ENCODE results near the gene HOXA2. TPM values are rescaled to one million over a fixed set of nuclear protein-coding genes. Genes with fewer than 3 reads are reported as not detected.

HOXA2 gene
- total RNA-seq, 2 donors from 2014 or later, result not detected

- ATAC-seq (replicated peaks in 1 of 2), result no peak
These were observed 5.2 kb upstream of the HOXA2 start for GRCh38 chr7:27107391-27108381.

GRCh38 chr7:27106901-27107240 lies 4.4 kb upstream of the HOXA2 start:
- no peak for ATAC-seq (replicated peaks in 1 of 2)
- Mint-ChIP-seq H3K4me3 (no peak overlapping the region), H3K36me3 (ENCODE audit: insufficient read depth in 2 of 2) (peaks cover 0 to 1% of the 10 kb centered on the region in 2 donors), H3K27me3 (ENCODE audit: low read depth) (peaks cover 39% of the 10 kb centered on the region), H3K27ac (no peak overlapping the region), H3K4me1 (ENCODE audit: low read depth) (peaks cover 13% of the 10 kb centered on the region), H3K9me3 (no peaks in the 10 kb centered on the region)
- DNase-seq, result no peak

More at GRCh38 chr7:27107391-27108381, 5.2 kb upstream of the HOXA2 start:
- peaks cover 31% of the 10 kb centered on the region for H3K27me3 Mint-ChIP-seq (ENCODE audit: low read depth)
- no peak overlapping the region for H3K27ac Mint-ChIP-seq
- H3K9me3 Mint-ChIP-seq, result no peaks in the 10 kb centered on the region
- H3K4me1 Mint-ChIP-seq (ENCODE audit: low read depth), result peaks cover 7% of the 10 kb centered on the region
- DNase-seq, result no peak
- H3K4me3 Mint-ChIP-seq, result no peak overlapping the region
- H3K36me3 Mint-ChIP-seq (ENCODE audit: insufficient read depth in 2 of 2), result peaks cover 0 to 1% of the 10 kb centered on the region in 2 donors

DNA sequence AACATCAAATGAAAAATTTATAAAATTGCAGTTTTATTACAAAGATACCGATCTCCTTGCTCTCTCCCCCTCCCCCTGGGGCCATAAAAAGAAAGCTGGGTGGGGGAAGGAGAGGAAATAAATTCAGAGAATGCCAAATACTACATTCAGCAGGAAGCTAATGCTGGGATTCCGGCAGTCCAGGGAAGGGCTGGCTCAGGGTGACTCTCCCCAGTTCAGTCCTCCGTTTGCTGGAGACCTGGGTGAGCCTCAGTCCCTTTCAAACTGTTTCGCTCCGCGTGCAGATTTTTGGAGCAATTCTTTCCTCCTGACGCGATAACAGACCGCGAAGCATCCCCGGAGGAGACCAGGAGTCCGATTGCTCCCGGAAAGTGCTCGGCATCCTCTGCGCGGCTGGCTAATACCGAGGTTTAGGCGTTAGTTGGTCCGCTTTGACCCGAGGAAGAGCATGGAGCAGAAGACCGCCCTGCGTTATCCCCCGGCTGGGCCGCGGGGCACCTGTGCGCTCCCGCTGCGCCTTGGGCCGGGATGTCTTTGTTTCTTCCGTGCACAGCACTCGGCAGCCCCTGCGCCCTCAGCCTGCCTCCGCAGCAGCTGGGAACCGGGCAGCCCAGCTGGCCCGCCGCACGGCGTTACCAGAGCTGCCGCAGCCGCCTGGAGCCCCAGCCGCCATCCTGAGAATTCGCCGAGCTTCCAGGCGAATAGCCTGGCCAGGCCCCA lies 3.9 kb upstream of the HOXA2 start:
- Mint-ChIP-seq H3K36me3 (ENCODE audit: insufficient read depth in 2 of 2) (peaks cover 0 to 1% of the 10 kb centered on the region in 2 donors), H3K9me3 (no peaks in the 10 kb centered on the region), H3K27ac (no peak overlapping the region), H3K4me3 (no peak overlapping the region), H3K4me1 (ENCODE audit: low read depth) (peaks cover 18% of the 10 kb centered on the region), H3K27me3 (ENCODE audit: low read depth) (peaks cover 45% of the 10 kb centered on the region)
- ATAC-seq (replicated peaks in 1 of 2) (no peak), DNase-seq (no peak)

- peaks cover 53% of the 10 kb centered on the region for H3K27me3 Mint-ChIP-seq (ENCODE audit: low read depth)
- no peak overlapping the region for H3K27ac Mint-ChIP-seq
- H3K36me3 Mint-ChIP-seq (ENCODE audit: insufficient read depth in 2 of 2), result peaks cover 0 to 1% of the 10 kb centered on the region in 2 donors
- peaks cover 18% of the 10 kb centered on the region for H3K4me1 Mint-ChIP-seq (ENCODE audit: low read depth)
- no peak overlapping the region for H3K4me3 Mint-ChIP-seq
- no peaks in the 10 kb centered on the region for H3K9me3 Mint-ChIP-seq
- ATAC-seq (replicated peaks in 1 of 2) (no peak), DNase-seq (no peak)
These were observed 3.0 kb upstream of the HOXA2 start for GRCh38 chr7:27105301-27106031.

- peaks cover 0 to 1% of the 10 kb centered on the region in 2 donors for H3K36me3 Mint-ChIP-seq (ENCODE audit: insufficient read depth in 2 of 2)
- DNase-seq (no peak), ATAC-seq (replicated peaks in 1 of 2) (no peak)
- H3K9me3 Mint-ChIP-seq, result no peaks in the 10 kb centered on the region
- no peak overlapping the region for H3K4me3 Mint-ChIP-seq
- H3K27ac Mint-ChIP-seq, result no peak overlapping the region
- H3K27me3 Mint-ChIP-seq (ENCODE audit: low read depth), result peaks cover 63% of the 10 kb centered on the region
- peaks cover 25% of the 10 kb centered on the region for H3K4me1 Mint-ChIP-seq (ENCODE audit: low read depth)
These were observed 2.0 kb upstream of the HOXA2 start for GRCh38 chr7:27104341-27105058.

DNA sequence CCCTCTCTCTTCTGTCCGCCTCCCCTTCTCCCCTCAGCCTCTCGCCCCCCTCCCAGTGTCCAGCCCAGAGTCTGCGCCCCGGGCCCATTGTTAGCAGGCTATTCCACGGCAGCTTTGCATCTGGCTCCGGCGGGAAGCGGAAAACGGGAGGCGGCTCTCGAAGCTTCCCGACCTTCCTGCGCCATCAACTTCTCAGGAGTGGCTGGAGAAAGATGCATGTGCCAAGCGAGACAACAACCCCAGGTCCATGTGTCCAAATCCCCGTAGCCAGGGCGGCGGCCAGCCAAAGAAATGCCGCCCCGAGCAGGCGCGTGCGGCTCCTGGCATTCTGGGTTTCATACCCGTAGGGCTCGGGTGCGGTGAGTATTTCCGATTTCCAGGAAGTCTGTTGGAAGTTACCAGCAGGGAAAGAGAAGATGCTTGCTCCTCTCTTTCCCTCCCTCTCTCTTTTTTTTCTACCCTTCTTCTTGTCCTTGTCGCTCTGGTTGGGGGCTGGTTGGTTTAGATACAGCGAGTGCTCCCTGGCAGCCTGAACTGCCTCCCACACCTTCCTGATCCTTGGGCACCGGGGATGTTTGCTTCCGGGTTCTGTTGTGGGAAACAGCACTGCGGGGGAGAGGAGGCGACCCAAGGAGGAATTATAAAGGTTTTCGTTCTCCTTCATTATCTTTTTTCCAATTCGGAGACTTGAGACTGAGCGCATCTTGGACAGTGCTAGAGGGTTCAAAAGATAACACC lies 1.2 kb upstream of the HOXA2 start:
- H3K4me3 Mint-ChIP-seq, result peak overlapping the region in 1 of 2 donors; percentile 1
- H3K27ac Mint-ChIP-seq, result no peak overlapping the region
- ATAC-seq (replicated peaks in 1 of 2), result no peak

GRCh38 chr7:27101957-27102580 lies 414 bp downstream of the HOXA2 start:
- Mint-ChIP-seq H3K27ac (no peak overlapping the region), H3K9me3 (no peaks in the 10 kb centered on the region), H3K27me3 (ENCODE audit: low read depth) (peaks cover 84% of the 10 kb centered on the region), H3K4me1 (ENCODE audit: low read depth) (peaks cover 44% of the 10 kb centered on the region), H3K36me3 (ENCODE audit: insufficient read depth in 2 of 2) (peaks cover 1 to 4% of the 10 kb centered on the region in 2 donors), H3K4me3 (peak overlapping the region; percentile 48 to 72)
- DNase-seq (no peak), ATAC-seq (replicated peaks in 1 of 2) (no peak)

More for the DNA sequence above, 1.2 kb upstream of the HOXA2 start:
- peaks cover 34% of the 10 kb centered on the region for H3K4me1 Mint-ChIP-seq (ENCODE audit: low read depth)
- no peaks in the 10 kb centered on the region for H3K9me3 Mint-ChIP-seq
- peaks cover 1 to 2% of the 10 kb centered on the region in 2 donors for H3K36me3 Mint-ChIP-seq (ENCODE audit: insufficient read depth in 2 of 2)
- peaks cover 72% of the 10 kb centered on the region for H3K27me3 Mint-ChIP-seq (ENCODE audit: low read depth)
- no peak for DNase-seq

- H3K27me3 Mint-ChIP-seq (ENCODE audit: low read depth), result peaks cover 86% of the 10 kb centered on the region
- DNase-seq (no peak), ATAC-seq (replicated peaks in 1 of 2) (no peak)
- peak overlapping the region; percentile 44 to 72 for H3K4me3 Mint-ChIP-seq
- no peak overlapping the region for H3K27ac Mint-ChIP-seq
- H3K9me3 Mint-ChIP-seq, result no peaks in the 10 kb centered on the region
- H3K4me1 Mint-ChIP-seq (ENCODE audit: low read depth), result peaks cover 46% of the 10 kb centered on the region
- peaks cover 1 to 4% of the 10 kb centered on the region in 2 donors for H3K36me3 Mint-ChIP-seq (ENCODE audit: insufficient read depth in 2 of 2)
These were observed 1.1 kb downstream of the HOXA2 start for GRCh38 chr7:27101171-27101956.

- no peaks in the 10 kb centered on the region for H3K9me3 Mint-ChIP-seq
- no peak overlapping the region for H3K4me3 Mint-ChIP-seq
- peaks cover 85% of the 10 kb centered on the region for H3K27me3 Mint-ChIP-seq (ENCODE audit: low read depth)
- no peak for DNase-seq
- peaks cover 1 to 5% of the 10 kb centered on the region in 2 donors for H3K36me3 Mint-ChIP-seq (ENCODE audit: insufficient read depth in 2 of 2)
- peaks cover 46% of the 10 kb centered on the region for H3K4me1 Mint-ChIP-seq (ENCODE audit: low read depth)
- ATAC-seq (replicated peaks in 1 of 2), result no peak
- no peak overlapping the region for H3K27ac Mint-ChIP-seq
These were observed 1.8 kb downstream of the HOXA2 start for GRCh38 chr7:27100694-27101170.

- no peak for DNase-seq
- H3K4me1 Mint-ChIP-seq (ENCODE audit: low read depth), result peaks cover 53% of the 10 kb centered on the region
- H3K9me3 Mint-ChIP-seq, result no peaks in the 10 kb centered on the region
- no peak for ATAC-seq (replicated peaks in 1 of 2)
- H3K27me3 Mint-ChIP-seq (ENCODE audit: low read depth), result peaks cover 85% of the 10 kb centered on the region
- H3K27ac Mint-ChIP-seq, result no peak overlapping the region
- peaks cover 1 to 10% of the 10 kb centered on the region in 2 donors for H3K36me3 Mint-ChIP-seq (ENCODE audit: insufficient read depth in 2 of 2)
- no peak overlapping the region for H3K4me3 Mint-ChIP-seq
These were observed 2.8 kb downstream of the HOXA2 start for GRCh38 chr7:27099453-27100370.

Measured in activated T-cell treated with anti-CD3 and anti-CD28 coated beads, Interleukin-2, amount 50 U/mL, for 72 hours (primary cell).